ENCODE measurements around the gene ETDA. TPM values are rescaled to one million over a fixed set of nuclear protein-coding genes. Genes with fewer than 3 reads are reported as not detected.
"Not testable (repeated sequence)": the region's sequence is repeated elsewhere in the genome, so short reads cannot be mapped to it uniquely, and the experiment has no call there.

The ETDA gene
- total RNA-seq, 4 donors from 2014 or later, result not detected

DNA sequence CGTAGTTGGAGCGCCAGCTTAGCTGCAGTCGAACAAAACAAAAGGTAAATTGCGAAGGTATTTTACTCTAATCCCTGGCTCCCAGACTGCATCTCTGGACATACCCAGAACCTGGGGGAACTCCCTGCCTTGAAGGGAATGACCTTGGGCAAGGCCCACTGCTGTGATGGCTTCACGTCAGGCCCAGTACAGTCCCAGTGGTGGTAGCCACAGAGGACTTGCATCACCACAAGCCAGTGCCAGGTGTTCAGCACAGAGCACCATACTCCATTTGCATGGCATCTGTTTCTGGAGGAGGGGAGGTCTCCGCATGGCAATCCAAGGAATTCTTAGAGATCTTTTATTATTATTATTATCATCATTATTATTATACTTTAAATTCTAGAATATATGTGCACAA is 5.6 kb downstream of the ETDA start:
- TF ChIP-seq, protein P1, sequence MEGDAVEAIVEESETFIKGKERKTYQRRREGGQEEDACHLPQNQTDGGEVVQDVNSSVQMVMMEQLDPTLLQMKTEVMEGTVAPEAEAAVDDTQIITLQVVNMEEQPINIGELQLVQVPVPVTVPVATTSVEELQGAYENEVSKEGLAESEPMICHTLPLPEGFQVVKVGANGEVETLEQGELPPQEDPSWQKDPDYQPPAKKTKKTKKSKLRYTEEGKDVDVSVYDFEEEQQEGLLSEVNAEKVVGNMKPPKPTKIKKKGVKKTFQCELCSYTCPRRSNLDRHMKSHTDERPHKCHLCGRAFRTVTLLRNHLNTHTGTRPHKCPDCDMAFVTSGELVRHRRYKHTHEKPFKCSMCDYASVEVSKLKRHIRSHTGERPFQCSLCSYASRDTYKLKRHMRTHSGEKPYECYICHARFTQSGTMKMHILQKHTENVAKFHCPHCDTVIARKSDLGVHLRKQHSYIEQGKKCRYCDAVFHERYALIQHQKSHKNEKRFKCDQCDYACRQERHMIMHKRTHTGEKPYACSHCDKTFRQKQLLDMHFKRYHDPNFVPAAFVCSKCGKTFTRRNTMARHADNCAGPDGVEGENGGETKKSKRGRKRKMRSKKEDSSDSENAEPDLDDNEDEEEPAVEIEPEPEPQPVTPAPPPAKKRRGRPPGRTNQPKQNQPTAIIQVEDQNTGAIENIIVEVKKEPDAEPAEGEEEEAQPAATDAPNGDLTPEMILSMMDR (IDR thresholded peaks at IDR 0.05), result no peak
- TF ChIP-seq POLR2A (IDR thresholded peaks at IDR 0.05), result no peak
- intact Hi-C loops (cut with DNase I), result no loop called here
- Histone ChIP-seq H3K4me3 (no peak overlapping the region), H3K9me3 (no peaks in the 10 kb centered on the region), H3K27me3 (no peaks in the 10 kb centered on the region), H3K36me3 (no peaks in the 10 kb centered on the region), H3K27ac (no peak overlapping the region), H3K4me1 (no peaks in the 10 kb centered on the region)
- 87 to 89% methylated on average over 2 to 6 of the region's 6 CpGs for WGBS, 2 donors
- DNase-seq, result no peak

DNA sequence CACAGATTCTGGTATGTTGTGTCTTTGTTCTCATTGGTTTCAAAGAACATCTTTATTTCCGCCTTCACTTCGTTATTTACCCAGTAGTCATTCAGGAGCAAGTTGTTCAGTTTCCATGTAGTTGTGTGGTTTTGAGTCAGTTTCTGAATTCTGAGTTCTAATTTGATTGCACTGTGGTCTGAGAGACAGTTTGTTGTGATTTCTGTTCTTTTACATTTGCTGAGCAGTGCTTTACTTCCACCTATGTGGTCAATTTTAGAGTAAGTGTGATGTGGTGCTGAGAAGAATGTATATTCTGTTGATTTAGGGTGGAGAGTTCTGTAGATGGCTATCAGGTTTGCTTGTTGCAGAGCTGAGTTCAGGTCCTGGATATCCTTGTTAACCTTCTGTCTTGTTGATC is 9.1 kb downstream of the ETDA start:
- H3K36me3 ChIP-seq, DNase-seq: not testable (repeated sequence)
- 82 to 83% methylated on average over 2 of the region's 2 CpGs for WGBS, 2 donors

DNA sequence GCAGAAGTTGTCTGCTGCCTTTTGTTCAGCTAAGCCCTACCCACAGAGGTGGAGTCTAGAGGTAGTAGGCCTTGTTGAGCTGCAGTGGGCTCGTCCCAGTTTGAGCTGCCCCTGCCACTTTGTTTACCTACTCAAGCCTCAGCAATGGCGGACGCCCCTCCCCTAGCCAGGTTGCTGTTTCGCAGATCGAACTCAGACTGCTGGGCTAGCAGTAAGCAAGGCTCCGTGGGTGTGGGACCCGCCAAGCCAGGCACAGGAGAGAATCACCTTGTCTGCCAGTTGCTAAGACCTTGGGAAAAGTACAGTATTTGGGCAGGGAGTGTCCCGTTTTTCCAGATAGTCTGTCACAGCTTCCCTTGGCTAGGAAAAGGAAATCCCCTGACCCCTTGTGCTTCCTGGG is 11.5 kb downstream of the ETDA start:
- H3K27ac ChIP-seq; H3K36me3 ChIP-seq; H3K4me3 ChIP-seq; H3K9me3 ChIP-seq; H3K4me1 ChIP-seq; intact Hi-C loops (cut with DNase I); DNase-seq; H3K27me3 ChIP-seq: not testable (repeated sequence)
- 57 to 71% methylated on average over 1 of the region's 8 CpGs for WGBS, 2 donors

More for the DNA sequence above, 9.1 kb downstream of the ETDA start:
- intact Hi-C loops (cut with DNase I); H3K27ac ChIP-seq; H3K4me1 ChIP-seq; H3K4me3 ChIP-seq; H3K9me3 ChIP-seq; H3K27me3 ChIP-seq: not testable (repeated sequence)

DNA sequence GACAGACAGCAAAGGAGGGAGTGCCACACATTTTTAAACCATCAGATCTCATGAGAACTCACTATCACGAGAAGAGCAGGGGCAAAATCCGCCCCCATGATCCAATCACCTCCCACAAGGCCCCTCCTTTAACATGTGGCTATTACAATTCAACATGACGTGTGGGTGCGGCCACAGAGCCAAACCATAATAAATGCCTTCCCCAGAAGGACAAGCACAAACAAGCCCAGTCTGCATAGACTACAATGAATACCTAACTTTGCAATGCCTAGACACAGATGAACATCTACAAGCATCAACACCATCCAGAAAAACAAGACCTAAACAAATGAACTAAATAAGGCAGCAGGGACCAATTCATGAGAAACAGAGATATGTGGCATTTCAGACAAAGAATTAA is 12.3 kb downstream of the ETDA start:
- 46 to 68% methylated on average over 4 of the region's 4 CpGs for WGBS, 2 donors
- no peak overlapping the region for H3K27ac ChIP-seq
- no peaks in the 10 kb centered on the region for H3K27me3 ChIP-seq
- TF ChIP-seq, protein P1 (IDR thresholded peaks at IDR 0.05), result no peak
- intact Hi-C loops (cut with DNase I), result no loop called here
- no peaks in the 10 kb centered on the region for H3K36me3 ChIP-seq
- H3K4me1 ChIP-seq, result no peaks in the 10 kb centered on the region
- no peak for DNase-seq
- H3K9me3 ChIP-seq, result peaks cover 0 to 10% (median 0%) of the 10 kb centered on the region in 3 donors
- H3K4me3 ChIP-seq, result no peak overlapping the region

DNA sequence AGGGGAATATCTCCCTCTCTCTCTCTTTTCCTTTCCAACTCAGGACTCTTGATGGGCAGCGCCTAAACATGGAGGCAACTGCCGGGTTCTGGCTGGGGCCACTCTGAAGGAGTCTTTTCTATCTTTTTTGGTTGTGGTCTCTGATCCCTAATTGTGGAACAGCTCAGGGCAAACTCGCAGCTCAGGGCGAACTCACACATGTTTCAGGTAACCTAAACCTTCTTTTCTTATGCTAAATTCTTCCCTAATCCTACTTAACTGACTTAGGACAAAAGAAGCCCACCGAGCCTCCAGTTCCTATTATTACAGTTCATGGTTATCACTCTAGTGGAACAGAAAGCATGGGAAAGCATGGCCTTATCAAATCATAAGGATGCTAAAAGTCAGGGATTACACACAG is 21.3 kb downstream of the ETDA start:
- Histone ChIP-seq H3K4me3 (no peak overlapping the region), H3K36me3 (no peaks in the 10 kb centered on the region), H3K9me3 (peaks cover 0 to 8% (median 7%) of the 10 kb centered on the region in 3 donors), H3K27me3 (no peaks in the 10 kb centered on the region), H3K4me1 (no peaks in the 10 kb centered on the region), H3K27ac (no peak overlapping the region)
- DNase-seq, result no peak
- WGBS, 2 donors, result 38 to 40% methylated on average over 3 to 5 of the region's 5 CpGs
- intact Hi-C loops (cut with DNase I), result no loop called here
- TF ChIP-seq, protein P1 (IDR thresholded peaks at IDR 0.05), result no peak
- no peak for TF ChIP-seq POLR2A (IDR thresholded peaks at IDR 0.05)

DNA sequence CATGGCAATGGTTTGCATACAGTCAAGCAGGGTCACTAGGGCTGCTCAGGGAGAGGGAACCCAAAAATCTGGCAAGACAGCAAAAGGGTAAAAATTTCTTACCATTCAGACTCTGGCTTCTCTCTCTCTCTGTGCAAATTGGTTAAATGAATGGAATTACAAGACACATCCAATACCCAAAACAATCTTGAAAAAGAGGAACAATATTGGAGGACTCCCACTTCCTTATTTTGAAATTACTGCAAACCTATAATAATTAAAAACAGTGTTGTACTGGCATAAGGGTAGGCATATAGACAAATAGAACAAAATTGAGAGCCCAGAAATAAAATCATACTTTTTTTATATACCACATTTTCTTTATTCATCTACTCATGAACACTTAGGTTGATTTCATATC is 24.1 kb downstream of the ETDA start:
- H3K27me3 ChIP-seq, result no peaks in the 10 kb centered on the region
- DNase-seq, result no peak
- no peak overlapping the region for H3K4me3 ChIP-seq
- H3K36me3 ChIP-seq, result no peaks in the 10 kb centered on the region
- H3K4me1 ChIP-seq, result no peaks in the 10 kb centered on the region
- H3K9me3 ChIP-seq, result peaks cover 0 to 18% (median 12%) of the 10 kb centered on the region in 3 donors
- H3K27ac ChIP-seq, result no peak overlapping the region
- TF ChIP-seq, protein P1 (IDR thresholded peaks at IDR 0.05), result no peak
- no peak for TF ChIP-seq POLR2A (IDR thresholded peaks at IDR 0.05)
- intact Hi-C loops (cut with DNase I), result no loop called here
